Hematopoietic multipotent progenitor cell treated with erythropoietin and hydrocortisone succinate and interleukin-3 and kit ligand, for 6 days (in vitro differentiated cells): ENCODE measurements around the gene MXD1.
"Not testable (repeated sequence)": the region's sequence is repeated elsewhere in the genome, so short reads cannot be mapped to it uniquely, and the experiment has no call there.

ENCODE experiments used
- DNase-seq: peaks from one replicate; pipeline ENCODE4 v3.0.0-alpha.2; 2015

MXD1 gene

GRCh38 chr2:69914950-69915945 lies at the start of gene MXD1:
TSS of gene MXD1 (plus strand) at chr2:69915109. CDS start at chr2:69915331, 222 bp downstream.
- DNase-seq: peak; percentile 50

GRCh38 chr2:69888451-69888850 lies 26.5 kb upstream of the MXD1 start:
- no peak for DNase-seq

GRCh38 chr2:69889302-69889701 lies 25.6 kb upstream of the MXD1 start:
- DNase-seq: no peak

- no peak for DNase-seq
Observed at GRCh38 chr2:69890881-69891280, 24.0 kb upstream of the MXD1 start.

GRCh38 chr2:69892838-69893424 lies 22.0 kb upstream of the MXD1 start:
- peak; percentile 48 for DNase-seq

- DNase-seq: peak; percentile 94
Observed at GRCh38 chr2:69893684-69894551, 21.0 kb upstream of the MXD1 start, which contains the start of gene SNRNP27. TSS of gene SNRNP27 (plus strand) at chr2:69893956. CDS start at chr2:69893985, 29 bp downstream.

- not testable (repeated sequence) for DNase-seq
Observed at GRCh38 chr2:69894737-69895136, 20.2 kb upstream of the MXD1 start.

GRCh38 chr2:69902213-69902922 lies 12.5 kb upstream of the MXD1 start:
- DNase-seq: peak; percentile 60

GRCh38 chr2:69907216-69907615 lies 7.7 kb upstream of the MXD1 start:
- DNase-seq: no peak

GRCh38 chr2:69911985-69912563 lies 2.8 kb upstream of the MXD1 start:
- DNase-seq: peak; percentile 88

- peak; percentile 100 for DNase-seq
Observed at GRCh38 chr2:69914164-69914949, 552 bp upstream of the MXD1 start.

GRCh38 chr2:69916106-69916505 lies 1.2 kb downstream of the MXD1 start:
- DNase-seq: peak; percentile 41

GRCh38 chr2:69917852-69918251 lies 2.9 kb downstream of the MXD1 start:
- peak; percentile 38 for DNase-seq

GRCh38 chr2:69918401-69918800 lies 3.5 kb downstream of the MXD1 start:
- peak; percentile 67 for DNase-seq

- DNase-seq: no peak
Observed at GRCh38 chr2:69923116-69923515, 8.2 kb downstream of the MXD1 start.

- peak; percentile 74 for DNase-seq
Observed at GRCh38 chr2:69926849-69927515, 12.1 kb downstream of the MXD1 start.

GRCh38 chr2:69931832-69932595 lies 17.1 kb downstream of the MXD1 start:
- no peak for DNase-seq

- no peak for DNase-seq
Observed at GRCh38 chr2:69932596-69932922, 17.6 kb downstream of the MXD1 start.

GRCh38 chr2:69933254-69933828 lies 18.4 kb downstream of the MXD1 start:
- DNase-seq: no peak
